HCT116 (cell line): ENCODE measurements around the gene HOXD1.

Experiments used
- CTCF ChIP-seq, 3 experiments: fragments of 200-600 bp in 1 of 3; sonication (generic) in 1 of 3; IDR thresholded peaks in 2 of 3; conservative IDR thresholded peaks in 1 of 3; 2 replicates each; pipeline ENCODE4 v1.5.1; 2012 to 2017; ENCODE audit warnings: low read depth in 2 of 3, low read length in 2 of 3, antibody characterized with exemption in 1 of 3, borderline replicate concordance in 1 of 3, control low read depth in 1 of 3, mild to moderate bottlenecking in 1 of 3, mixed read lengths in 1 of 3, mixed run types in 1 of 3, moderate library complexity in 1 of 3; ENCODE audit not compliant: insufficient read depth in 1 of 3
- EZH2 ChIP-seq: fragments of 200-600 bp; sonication (generic); IDR thresholded peaks from 2 replicates; pipeline ENCODE4 v1.6.1; 2017; ENCODE audit warnings: antibody characterized with exemption, mixed run types
- JUND ChIP-seq: IDR thresholded peaks from 2 replicates; pipeline ENCODE4 v1.6.1; 2012
- POLR2A ChIP-seq: IDR thresholded peaks from 2 replicates; pipeline ENCODE4 v1.7.0; 2011; ENCODE audit warnings: borderline replicate concordance; ENCODE audit not compliant: insufficient read depth, insufficient read length; ENCODE audit errors: extremely low read depth
- YY1 ChIP-seq: IDR thresholded peaks from 2 replicates; pipeline ENCODE4 v1.6.1; 2011; ENCODE audit warnings: low read length, low read depth, moderate library complexity, mild to moderate bottlenecking; ENCODE audit not compliant: insufficient replicate concordance; ENCODE audit errors: extremely low read depth
- ZNF274 ChIP-seq: fragments of 200-500 bp; sonication (Bioruptor generic); IDR thresholded peaks from 2 replicates; pipeline ENCODE4 v1.6.1; 2014; ENCODE audit warnings: mild to moderate bottlenecking, low read depth, low read length, inconsistent platforms

GRCh38 chr2:176157499-176158185, 30.8 kb upstream of the HOXD1 start:
- no peak for TF ChIP-seq YY1
- no peak for TF ChIP-seq CTCF (IDR thresholded peaks at IDR 0.05 in 2 of 3, conservative IDR thresholded peaks at IDR 0.05 in 1 of 3; ENCODE audit: borderline replicate concordance in 1 of 3, insufficient read depth in 1 of 3, low read depth in 2 of 3, low read length in 2 of 3)
- no peak for TF ChIP-seq JUND
- TF ChIP-seq POLR2A: no peak
- TF ChIP-seq EZH2: no peak
- TF ChIP-seq ZNF274: no peak
